ENCODE measurements around the gene COL6A6.

DNA sequence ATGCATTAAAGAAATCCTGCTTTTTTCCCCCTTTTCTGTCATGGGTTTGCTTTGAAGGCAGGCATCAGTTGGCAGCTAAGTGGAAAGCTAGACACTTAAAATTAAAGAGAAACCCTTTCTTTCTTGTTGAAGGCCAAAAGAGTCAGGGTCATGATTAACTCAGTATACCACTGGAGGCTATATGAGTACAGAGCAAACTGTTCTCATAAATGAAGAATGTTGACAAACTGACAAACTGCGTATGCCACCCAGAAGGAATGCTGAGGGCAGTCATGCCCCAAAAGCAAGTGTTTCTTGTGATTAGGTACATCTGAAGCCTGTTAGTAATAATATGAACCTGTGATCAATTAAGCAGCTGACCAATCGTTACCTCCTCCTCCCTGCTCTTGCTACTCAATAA is 43.6 kb upstream of the COL6A6 start:
- TF ChIP-seq POLR2A (IDR thresholded peaks at IDR 0.05): no peak
- TF ChIP-seq, protein P1, sequence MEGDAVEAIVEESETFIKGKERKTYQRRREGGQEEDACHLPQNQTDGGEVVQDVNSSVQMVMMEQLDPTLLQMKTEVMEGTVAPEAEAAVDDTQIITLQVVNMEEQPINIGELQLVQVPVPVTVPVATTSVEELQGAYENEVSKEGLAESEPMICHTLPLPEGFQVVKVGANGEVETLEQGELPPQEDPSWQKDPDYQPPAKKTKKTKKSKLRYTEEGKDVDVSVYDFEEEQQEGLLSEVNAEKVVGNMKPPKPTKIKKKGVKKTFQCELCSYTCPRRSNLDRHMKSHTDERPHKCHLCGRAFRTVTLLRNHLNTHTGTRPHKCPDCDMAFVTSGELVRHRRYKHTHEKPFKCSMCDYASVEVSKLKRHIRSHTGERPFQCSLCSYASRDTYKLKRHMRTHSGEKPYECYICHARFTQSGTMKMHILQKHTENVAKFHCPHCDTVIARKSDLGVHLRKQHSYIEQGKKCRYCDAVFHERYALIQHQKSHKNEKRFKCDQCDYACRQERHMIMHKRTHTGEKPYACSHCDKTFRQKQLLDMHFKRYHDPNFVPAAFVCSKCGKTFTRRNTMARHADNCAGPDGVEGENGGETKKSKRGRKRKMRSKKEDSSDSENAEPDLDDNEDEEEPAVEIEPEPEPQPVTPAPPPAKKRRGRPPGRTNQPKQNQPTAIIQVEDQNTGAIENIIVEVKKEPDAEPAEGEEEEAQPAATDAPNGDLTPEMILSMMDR (IDR thresholded peaks at IDR 0.05): no peak

Measured in ovary (tissue), 3 donors.